Natural killer cell (primary cell): ENCODE data around the gene OLR1. TPM values are rescaled to one million over a fixed set of nuclear protein-coding genes. Genes with fewer than 3 reads are reported as not detected.

Experiments
- ATAC-seq, 3 donors: fragments of 150-1000 bp in 2 of 3; fragments of 200-7000 bp in 1 of 3; cut with Tn5 transposase; 1 replicate in 1 of 3; 2 replicates in 2 of 3; pipeline ENCODE4 v1.10.0; 2021; ENCODE audit warnings: mild to moderate bottlenecking in 2 of 3, moderate library complexity in 2 of 3
- DNase-seq, 2 donors: peaks; one replicate each; pipeline versions ENCODE4 v3.0.0 to v3.0.0-alpha.2; 2013 to 2021; ENCODE audit warnings: mixed read lengths in 1 of 2
- H3K27ac ChIP-seq: one replicate; pipeline ENCODE4 v1.5.1; 2013; ENCODE audit warnings: mild to moderate bottlenecking, low read length
- H3K27me3 ChIP-seq: one replicate; pipeline ENCODE4 v1.6.1; 2013; ENCODE audit warnings: low read length; ENCODE audit not compliant: control insufficient read depth, insufficient read depth
- H3K36me3 ChIP-seq: one replicate; pipeline ENCODE4 v1.6.1; 2013; ENCODE audit warnings: low read length; ENCODE audit not compliant: control insufficient read depth, insufficient read depth
- H3K4me1 ChIP-seq: one replicate; pipeline ENCODE4 v1.6.1; 2013; ENCODE audit warnings: low read length; ENCODE audit not compliant: control insufficient read depth, insufficient read depth
- H3K4me3 ChIP-seq: one replicate; pipeline ENCODE4 v1.5.1; 2013; ENCODE audit warnings: low read length
- H3K9me3 ChIP-seq: one replicate; pipeline ENCODE4 v1.6.1; 2013; ENCODE audit warnings: low read length; ENCODE audit not compliant: control insufficient read depth, insufficient read depth
- H3K27ac Mint-ChIP-seq, 2 donors: one replicate each; pipeline ENCODE4 v1.8.0; 2022; ENCODE audit warnings: mild to moderate bottlenecking in 2 of 2, mixed read lengths in 2 of 2, moderate library complexity in 1 of 2
- H3K27me3 Mint-ChIP-seq, 2 donors: one replicate each; pipeline ENCODE4 v1.8.0; 2022; ENCODE audit warnings: low read depth in 2 of 2, mixed read lengths in 2 of 2
- H3K36me3 Mint-ChIP-seq: one replicate; pipeline ENCODE4 v1.8.0; 2022; ENCODE audit warnings: mixed read lengths
- H3K4me1 Mint-ChIP-seq, 2 donors: one replicate each; pipeline ENCODE4 v1.8.0; 2022; ENCODE audit warnings: mixed read lengths in 2 of 2
- H3K4me3 Mint-ChIP-seq: one replicate; pipeline ENCODE4 v1.8.0; 2022; ENCODE audit warnings: mild to moderate bottlenecking, moderate library complexity, mixed read lengths
- H3K9me3 Mint-ChIP-seq, 2 donors: one replicate each; pipeline ENCODE4 v1.8.0; 2022; ENCODE audit warnings: mixed read lengths in 2 of 2
- WGBS: methylation state at CpG from one replicate; pipeline ENCODE4 v1.1.7; 2013; ENCODE audit warnings: missing lambda C conversion rate; ENCODE audit not compliant: insufficient coverage; 5-methylcytosine and 5-hydroxymethylcytosine counted together
- intact Hi-C: fragments of 100-400 bp; cut with micrococcal nuclease; formaldehyde crosslinking; loops from one replicate; pipeline ENCODE4 v1.14.2; 2022
- total RNA-seq, 4 donors: library from RNA; stranded (reverse); fragments of 120-200 nt in 1 of 4; gene quantifications; one replicate each; pipeline versions ENCODE4 v1.2.3 to v1.2.4, GENCODE V29; 2013 to 2022
- TF ChIP-seq, protein P1 (sequence below): fragments of 200-600 bp; IDR thresholded peaks from one replicate; pipeline ENCODE4 v1.8.0; 2022; ENCODE audit warnings: antibody characterized with exemption

The OLR1 gene
- total RNA-seq, 3 donors from 2014 or later (not counting 1 experiment from before 2014, with no cell fraction given): 2.3 to 3.1 TPM; not detected in 1

DNA sequence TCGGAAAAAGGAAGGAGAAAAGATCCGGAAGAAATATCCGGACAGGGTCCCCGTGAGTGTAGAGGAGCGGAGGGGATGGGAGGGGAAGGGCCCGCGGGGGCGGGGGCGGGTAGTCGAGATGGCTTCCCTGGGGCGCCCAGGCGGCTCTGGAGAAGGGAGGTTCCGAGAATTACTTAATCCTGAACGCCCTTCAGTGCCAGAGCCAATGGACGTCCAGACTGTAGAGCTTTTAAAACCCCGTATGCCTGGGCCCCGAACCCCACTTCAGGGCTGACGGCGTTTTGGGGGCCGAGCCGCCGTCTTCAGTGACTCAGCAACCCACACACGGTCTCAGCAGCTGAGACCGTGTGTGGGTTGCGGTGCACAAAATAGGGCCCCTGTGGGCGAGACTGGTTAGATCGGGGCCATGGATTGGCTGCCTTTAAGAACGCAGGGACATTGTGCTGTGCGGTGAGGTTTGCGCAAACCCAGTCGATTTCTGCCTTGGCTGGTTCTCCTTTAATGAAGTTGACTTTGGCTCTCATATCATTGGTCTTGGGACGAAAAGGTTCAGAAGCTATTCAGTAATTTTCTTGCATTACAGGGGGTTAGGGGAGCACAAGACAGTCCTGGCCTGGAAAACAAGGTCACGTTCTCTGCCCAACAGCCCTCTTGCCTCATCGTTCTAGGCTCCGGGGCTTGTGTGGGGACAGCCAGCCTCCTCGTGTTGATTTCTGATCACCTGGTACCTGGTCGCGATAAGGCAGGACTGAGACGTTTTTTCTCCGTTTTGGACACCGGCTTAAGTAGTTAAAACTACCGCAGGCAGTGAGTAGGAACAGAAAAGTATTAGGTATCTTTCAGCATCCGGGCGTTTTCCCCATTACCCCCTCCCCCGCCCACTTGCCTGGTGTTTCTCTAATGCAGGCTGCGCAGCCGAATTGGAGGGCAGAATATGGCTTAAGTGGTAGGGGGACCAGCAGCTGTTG is 41.5 kb upstream of the OLR1 start:
- TF ChIP-seq, protein P1, sequence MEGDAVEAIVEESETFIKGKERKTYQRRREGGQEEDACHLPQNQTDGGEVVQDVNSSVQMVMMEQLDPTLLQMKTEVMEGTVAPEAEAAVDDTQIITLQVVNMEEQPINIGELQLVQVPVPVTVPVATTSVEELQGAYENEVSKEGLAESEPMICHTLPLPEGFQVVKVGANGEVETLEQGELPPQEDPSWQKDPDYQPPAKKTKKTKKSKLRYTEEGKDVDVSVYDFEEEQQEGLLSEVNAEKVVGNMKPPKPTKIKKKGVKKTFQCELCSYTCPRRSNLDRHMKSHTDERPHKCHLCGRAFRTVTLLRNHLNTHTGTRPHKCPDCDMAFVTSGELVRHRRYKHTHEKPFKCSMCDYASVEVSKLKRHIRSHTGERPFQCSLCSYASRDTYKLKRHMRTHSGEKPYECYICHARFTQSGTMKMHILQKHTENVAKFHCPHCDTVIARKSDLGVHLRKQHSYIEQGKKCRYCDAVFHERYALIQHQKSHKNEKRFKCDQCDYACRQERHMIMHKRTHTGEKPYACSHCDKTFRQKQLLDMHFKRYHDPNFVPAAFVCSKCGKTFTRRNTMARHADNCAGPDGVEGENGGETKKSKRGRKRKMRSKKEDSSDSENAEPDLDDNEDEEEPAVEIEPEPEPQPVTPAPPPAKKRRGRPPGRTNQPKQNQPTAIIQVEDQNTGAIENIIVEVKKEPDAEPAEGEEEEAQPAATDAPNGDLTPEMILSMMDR: no peak
- peak; percentile 61 to 83 (median 78) for ATAC-seq
- peak overlapping the region; percentile 99 for H3K27ac ChIP-seq
- WGBS: 1% methylated on average over 44 of the region's 47 CpGs
- Mint-ChIP-seq H3K4me1 (peaks cover 32 to 34% of the 10 kb centered on the region in 2 donors), H3K4me3 (peak overlapping the region; percentile 95), H3K27me3 (no peaks in the 10 kb centered on the region), H3K27ac (peak overlapping the region; percentile 91 to 97), H3K36me3 (no peaks in the 10 kb centered on the region), H3K9me3 (no peaks in the 10 kb centered on the region)
- H3K4me1 ChIP-seq: peaks cover 38% of the 10 kb centered on the region
- peak overlapping the region; percentile 97 for H3K4me3 ChIP-seq
- H3K36me3 ChIP-seq: peaks cover 3% of the 10 kb centered on the region
- H3K9me3 ChIP-seq: no peaks in the 10 kb centered on the region
- intact Hi-C loops: loop anchor here (1.0 to 10.0 kb wide), 5 partner anchors 17 to 569 kb away; no protein-coding TSS in a partner anchor
- no peaks in the 10 kb centered on the region for H3K27me3 ChIP-seq
- peak; percentile 90 to 91 for DNase-seq

DNA sequence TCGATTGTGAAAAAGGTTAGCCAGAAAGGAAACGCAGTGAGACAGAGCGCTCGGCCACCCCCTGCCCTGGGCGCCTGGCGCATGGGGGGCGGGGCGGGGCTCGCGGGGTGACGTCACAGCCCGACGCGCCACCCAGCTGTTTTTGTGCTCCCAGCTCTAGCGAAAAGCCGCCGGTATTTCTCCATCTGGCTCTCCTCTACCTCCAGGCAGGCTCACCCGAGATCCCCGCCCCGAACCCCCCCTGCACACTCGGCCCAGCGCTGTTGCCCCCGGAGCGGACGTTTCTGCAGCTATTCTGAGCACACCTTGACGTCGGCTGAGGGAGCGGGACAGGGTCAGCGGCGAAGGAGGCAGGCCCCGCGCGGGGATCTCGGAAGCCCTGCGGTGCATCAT is 40.8 kb upstream of the OLR1 start, which contains the start of gene GABARAPL1:
TSS of gene GABARAPL1 (plus strand) at position 139 of the 393 bp plus-strand sequence. CDS start at position 392, 253 bp downstream.
- Histone ChIP-seq H3K27ac (peak within 1 kb of the TSS; percentile 99), H3K36me3 (no peaks in the 10 kb centered on the region), H3K9me3 (no peaks in the 10 kb centered on the region), H3K4me1 (peaks cover 38% of the 10 kb centered on the region), H3K4me3 (peak within 1 kb of the TSS; percentile 97), H3K27me3 (no peaks in the 10 kb centered on the region)
- DNase-seq (peak; percentile 83 to 91), ATAC-seq (peak; percentile 63 to 84 (median 72))
- no peaks in the 10 kb centered on the region for H3K36me3 Mint-ChIP-seq
- no peaks in the 10 kb centered on the region for H3K9me3 Mint-ChIP-seq
- H3K27ac Mint-ChIP-seq: peak within 1 kb of the TSS; percentile 91 to 97
- H3K4me3 Mint-ChIP-seq: peak within 1 kb of the TSS; percentile 95
- H3K27me3 Mint-ChIP-seq: no peaks in the 10 kb centered on the region
- TF ChIP-seq, protein P1: no peak
- peaks cover 32 to 34% of the 10 kb centered on the region in 2 donors for H3K4me1 Mint-ChIP-seq
- intact Hi-C loops: loop anchor here (1.0 to 10.0 kb wide), 5 partner anchors 16 to 568 kb away; no protein-coding TSS in a partner anchor
- WGBS: under 1% methylated on average over 35 of the region's 35 CpGs

DNA sequence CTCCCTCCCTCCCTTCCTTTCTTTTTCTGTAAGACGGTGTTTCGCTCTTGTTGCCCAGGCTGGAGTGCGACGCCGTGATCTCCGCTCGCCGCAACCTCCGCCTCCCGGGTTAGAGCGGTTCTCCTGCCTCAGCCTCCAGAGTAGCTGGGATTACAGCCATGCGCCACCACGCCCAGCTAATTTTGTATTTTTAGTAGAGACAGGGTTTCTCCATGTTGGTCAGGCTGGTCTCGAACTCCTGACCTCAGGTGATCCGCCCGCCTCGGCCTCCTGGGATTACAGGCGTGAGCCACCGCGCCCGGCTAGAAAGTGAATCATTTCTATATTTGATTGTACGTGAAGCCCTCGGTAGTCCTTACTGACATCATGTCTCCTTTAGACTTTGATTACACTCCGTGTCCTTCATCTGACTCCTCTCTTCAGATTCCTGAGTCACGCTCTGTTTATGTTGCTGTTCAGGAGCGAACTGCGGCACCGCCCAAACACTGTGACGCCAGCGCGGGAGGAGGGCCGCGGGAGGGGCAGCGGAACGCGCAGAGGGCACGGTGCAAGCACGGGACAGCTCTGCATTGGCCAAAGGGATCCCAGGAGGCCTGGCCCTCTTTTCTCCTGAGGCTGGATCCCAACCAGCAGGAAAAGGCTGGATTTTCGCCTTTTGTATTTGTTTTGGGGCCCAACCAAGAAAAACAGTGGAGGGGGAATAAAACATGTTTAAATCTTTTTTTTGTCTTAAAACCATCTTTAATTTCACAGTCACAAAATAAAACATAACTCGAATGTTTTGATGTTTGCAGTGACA is 40.2 kb upstream of the OLR1 start:
- DNase-seq (peak; percentile 88 to 92), ATAC-seq (peak; percentile 66 to 85 (median 68))
- Histone ChIP-seq H3K36me3 (no peaks in the 10 kb centered on the region), H3K9me3 (no peaks in the 10 kb centered on the region), H3K4me1 (peaks cover 38% of the 10 kb centered on the region), H3K27ac (peak overlapping the region; percentile 99), H3K4me3 (peak overlapping the region; percentile 97), H3K27me3 (no peaks in the 10 kb centered on the region)
- WGBS: 38% methylated on average over 40 of the region's 40 CpGs
- peak overlapping the region; percentile 95 for H3K4me3 Mint-ChIP-seq
- H3K4me1 Mint-ChIP-seq: peaks cover 32 to 34% of the 10 kb centered on the region in 2 donors
- TF ChIP-seq, protein P1: no peak
- H3K27ac Mint-ChIP-seq: peak overlapping the region; percentile 91 to 97
- H3K27me3 Mint-ChIP-seq: no peaks in the 10 kb centered on the region
- intact Hi-C loops: loop anchor here (2.0 to 10.0 kb wide), 3 partner anchors 15 to 567 kb away; no protein-coding TSS in a partner anchor
- no peaks in the 10 kb centered on the region for H3K36me3 Mint-ChIP-seq
- no peaks in the 10 kb centered on the region for H3K9me3 Mint-ChIP-seq
